ENCODE results near the gene E2F7. TPM values are rescaled to one million over a fixed set of nuclear protein-coding genes. Genes with fewer than 3 reads are reported as not detected.

E2F7 gene
- total RNA-seq, 1 donor from 2014 or later = 40.5 TPM

- Histone ChIP-seq H4K20me1 (ENCODE audit: low read depth) (no peaks in the 10 kb centered on the region), H3F3A (ENCODE audit: low read depth) (no peaks in the 10 kb centered on the region), H3K4me1 (no peaks in the 10 kb centered on the region), H3K36me3 (peaks cover 46% of the 10 kb centered on the region), H3K27me3 (no peaks in the 10 kb centered on the region), H3K9ac (no peak overlapping the region), H2AFZ (replicated peaks) (no peak overlapping the region), H3K79me2 (ENCODE audit: low read depth) (peaks cover 15% of the 10 kb centered on the region), H3K4me3 (no peak overlapping the region), H3K9me3 (ENCODE audit: low read depth) (peaks cover 13% of the 10 kb centered on the region), H3K27ac (no peak overlapping the region), H3K4me2 (no peak overlapping the region)
- TF ChIP-seq EZH2 (IDR thresholded peaks at IDR 0.05) (no peak), CTCF (IDR thresholded peaks at IDR 0.05) (no peak), EZH2phosphoT487 (IDR thresholded peaks at IDR 0.05) (no peak)
- DNase-seq (ENCODE audit: low spot score) = no peak
- no peaks in the 10 kb centered on the region for H3K4me1 Mint-ChIP-seq
- peaks cover 18% of the 10 kb centered on the region for H3K9me3 Mint-ChIP-seq
- no peak overlapping the region for H3K27ac Mint-ChIP-seq
- peaks cover 63% of the 10 kb centered on the region for H3K36me3 Mint-ChIP-seq
- no peak overlapping the region for H3K4me3 Mint-ChIP-seq
- peaks cover 5% of the 10 kb centered on the region for H3K27me3 Mint-ChIP-seq (ENCODE audit: insufficient read depth, low read depth)
Measured at GRCh38 chr12:77035226-77035625, 30.1 kb downstream of the E2F7 start.

- H3K4me1 ChIP-seq = no peaks in the 10 kb centered on the region
- no peak overlapping the region for H3K4me2 ChIP-seq
- peaks cover 34% of the 10 kb centered on the region for H3K36me3 ChIP-seq
- H3K79me2 ChIP-seq (ENCODE audit: low read depth) = peaks cover 15% of the 10 kb centered on the region
- DNase-seq (ENCODE audit: low spot score) = no peak
- Mint-ChIP-seq H3K4me1 (no peaks in the 10 kb centered on the region), H3K36me3 (peaks cover 62% of the 10 kb centered on the region), H3K27me3 (ENCODE audit: insufficient read depth, low read depth) (peaks cover 5% of the 10 kb centered on the region), H3K27ac (no peak overlapping the region), H3K4me3 (no peak overlapping the region), H3K9me3 (peaks cover 12% of the 10 kb centered on the region)
- H3K27ac ChIP-seq = no peak overlapping the region
- no peaks in the 10 kb centered on the region for H3K27me3 ChIP-seq
- H3K9me3 ChIP-seq (ENCODE audit: low read depth) = peaks cover 8% of the 10 kb centered on the region
- TF ChIP-seq EZH2 (IDR thresholded peaks at IDR 0.05) = no peak
- no peak for TF ChIP-seq CTCF (IDR thresholded peaks at IDR 0.05)
- TF ChIP-seq EZH2phosphoT487 (IDR thresholded peaks at IDR 0.05) = no peak
- H4K20me1 ChIP-seq (ENCODE audit: low read depth) = no peaks in the 10 kb centered on the region
- no peak overlapping the region for H3K9ac ChIP-seq
- H3K4me3 ChIP-seq = no peak overlapping the region
- no peaks in the 10 kb centered on the region for H3F3A ChIP-seq (ENCODE audit: low read depth)
- no peak overlapping the region for H2AFZ ChIP-seq (replicated peaks)
Measured at GRCh38 chr12:77033658-77034536, 31.5 kb downstream of the E2F7 start.

GRCh38 chr12:77032406-77032805, 33.0 kb downstream of the E2F7 start:
- no peak for DNase-seq (ENCODE audit: low spot score)
- H3K79me2 ChIP-seq (ENCODE audit: low read depth) = peaks cover 1% of the 10 kb centered on the region
- no peaks in the 10 kb centered on the region for H4K20me1 ChIP-seq (ENCODE audit: low read depth)
- no peaks in the 10 kb centered on the region for H3F3A ChIP-seq (ENCODE audit: low read depth)
- Mint-ChIP-seq H3K36me3 (peaks cover 54% of the 10 kb centered on the region), H3K27me3 (ENCODE audit: insufficient read depth, low read depth) (peaks cover 5% of the 10 kb centered on the region), H3K4me1 (no peaks in the 10 kb centered on the region), H3K9me3 (peaks cover 2% of the 10 kb centered on the region), H3K4me3 (no peak overlapping the region), H3K27ac (no peak overlapping the region)
- no peak overlapping the region for H2AFZ ChIP-seq (replicated peaks)
- peaks cover 19% of the 10 kb centered on the region for H3K36me3 ChIP-seq
- no peaks in the 10 kb centered on the region for H3K27me3 ChIP-seq
- no peak overlapping the region for H3K4me2 ChIP-seq
- no peak overlapping the region for H3K4me3 ChIP-seq
- H3K9ac ChIP-seq = no peak overlapping the region
- TF ChIP-seq EZH2phosphoT487 (IDR thresholded peaks at IDR 0.05) (no peak), EZH2 (IDR thresholded peaks at IDR 0.05) (no peak), CTCF (IDR thresholded peaks at IDR 0.05) (no peak)
- no peak overlapping the region for H3K27ac ChIP-seq
- no peaks in the 10 kb centered on the region for H3K4me1 ChIP-seq
- H3K9me3 ChIP-seq (ENCODE audit: low read depth) = no peaks in the 10 kb centered on the region

Measured in neural progenitor cell (in vitro differentiated cells).